Activated naive CD4-positive, alpha-beta T cell treated with anti-CD3 and anti-CD28 coated beads, Interleukin-2, amount 50 U/mL, for 24 hours (primary cell): ENCODE results near the gene COPS9.

ENCODE experiments used
- H3K27ac Mint-ChIP-seq: one replicate; pipeline ENCODE4 v1.8.0; 2021; ENCODE audit warnings: mild to moderate bottlenecking, mixed read lengths
- H3K27me3 Mint-ChIP-seq: one replicate; pipeline ENCODE4 v1.8.0; 2021; ENCODE audit warnings: mixed read lengths
- H3K36me3 Mint-ChIP-seq: one replicate; pipeline ENCODE4 v1.8.0; 2021; ENCODE audit warnings: mixed read lengths
- H3K4me1 Mint-ChIP-seq: one replicate; pipeline ENCODE4 v1.8.0; 2021; ENCODE audit warnings: mixed read lengths
- H3K4me3 Mint-ChIP-seq: one replicate; pipeline ENCODE4 v1.8.0; 2021; ENCODE audit warnings: mild to moderate bottlenecking, mixed read lengths
- H3K9me3 Mint-ChIP-seq: one replicate; pipeline ENCODE4 v1.8.0; 2021; ENCODE audit warnings: mixed read lengths

The COPS9 gene

DNA sequence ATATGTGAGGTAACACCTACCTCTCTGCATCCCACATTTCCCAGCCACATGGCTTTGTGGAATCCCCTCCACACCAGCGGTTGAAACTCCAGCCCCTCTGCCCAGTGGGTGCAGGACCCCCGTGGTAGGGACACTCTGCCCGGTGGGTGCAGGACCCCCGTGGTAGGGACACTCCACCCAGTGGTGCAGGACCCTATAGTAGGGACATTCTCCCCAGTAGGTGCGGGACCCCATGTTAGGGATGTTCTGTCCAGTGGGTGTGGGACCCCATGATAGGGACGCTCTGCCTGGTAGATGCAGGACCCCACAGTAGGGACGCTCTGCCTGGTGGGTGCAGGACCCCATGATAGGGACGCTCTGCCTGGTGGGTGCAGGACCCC is 11.5 kb downstream of the COPS9 start:
- H3K27me3 Mint-ChIP-seq: no peaks in the 10 kb centered on the region
- no peak overlapping the region for H3K4me3 Mint-ChIP-seq
- H3K4me1 Mint-ChIP-seq: peaks cover 6% of the 10 kb centered on the region
- peaks cover 4% of the 10 kb centered on the region for H3K36me3 Mint-ChIP-seq
- no peaks in the 10 kb centered on the region for H3K9me3 Mint-ChIP-seq
- no peak overlapping the region for H3K27ac Mint-ChIP-seq

DNA sequence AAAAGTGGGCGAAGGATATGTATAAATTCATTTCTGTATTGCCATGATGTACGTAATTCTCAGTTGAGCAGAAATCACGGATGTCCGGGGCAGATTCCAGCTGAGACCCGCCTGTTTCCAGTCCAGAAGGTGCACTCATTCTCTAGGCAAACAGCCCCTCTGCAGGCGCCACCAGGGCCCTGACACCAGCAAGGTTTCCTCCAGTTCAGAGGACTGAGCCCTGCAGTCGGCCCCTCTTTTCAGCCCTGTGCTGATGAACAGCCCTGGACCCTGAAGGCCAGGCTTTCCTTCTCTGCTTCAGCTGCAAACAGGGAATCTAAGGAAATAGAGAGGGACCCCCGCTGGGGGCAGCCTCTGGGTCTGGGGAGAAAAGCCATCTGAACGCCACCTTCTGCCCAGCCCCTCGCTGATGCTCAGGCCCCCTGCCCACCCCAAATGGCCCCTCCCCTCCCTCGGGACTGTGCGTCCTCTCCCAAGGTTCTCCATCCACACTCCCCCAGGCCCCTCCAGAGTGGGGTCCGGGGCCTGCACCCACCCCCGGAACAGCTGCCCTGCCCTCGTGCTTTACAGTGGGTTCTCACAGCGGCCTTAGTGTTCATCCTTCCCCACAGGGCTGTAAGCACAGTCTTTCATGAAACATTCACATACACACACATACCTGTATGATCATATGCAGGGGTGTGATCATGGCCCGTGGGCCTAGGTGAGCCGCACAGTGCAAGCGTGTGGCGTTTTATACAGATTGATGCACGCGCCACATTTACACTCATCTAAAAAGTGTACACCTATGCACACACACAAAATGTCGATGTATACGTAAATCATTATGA is 12.1 kb downstream of the COPS9 start:
- no peak overlapping the region for H3K27ac Mint-ChIP-seq
- H3K4me1 Mint-ChIP-seq: peaks cover 6% of the 10 kb centered on the region
- no peaks in the 10 kb centered on the region for H3K27me3 Mint-ChIP-seq
- H3K9me3 Mint-ChIP-seq: no peaks in the 10 kb centered on the region
- H3K36me3 Mint-ChIP-seq: peaks cover 4% of the 10 kb centered on the region
- H3K4me3 Mint-ChIP-seq: no peak overlapping the region

DNA sequence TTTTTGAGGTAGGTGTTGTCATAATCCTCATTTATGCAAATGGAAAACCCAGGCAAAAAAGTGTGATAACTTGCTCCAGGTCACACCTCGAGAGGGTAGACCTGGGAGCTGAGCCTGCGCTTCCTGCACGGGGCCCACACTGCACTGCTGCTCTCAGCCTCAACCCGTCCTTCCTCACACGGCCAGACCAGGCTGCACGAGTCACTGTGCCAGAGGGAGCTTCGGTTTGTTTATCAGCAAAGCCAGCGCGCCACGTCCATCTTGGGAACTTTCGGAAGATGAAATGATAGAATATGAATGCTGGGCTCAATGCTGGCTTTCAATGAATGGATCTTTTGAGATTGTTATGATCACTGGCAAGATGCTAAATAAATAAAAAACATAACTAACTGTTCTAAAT is 14.4 kb downstream of the COPS9 start:
- Mint-ChIP-seq H3K36me3 (peaks cover 4% of the 10 kb centered on the region), H3K27ac (no peak overlapping the region), H3K9me3 (no peaks in the 10 kb centered on the region), H3K27me3 (no peaks in the 10 kb centered on the region), H3K4me3 (no peak overlapping the region), H3K4me1 (peaks cover 6% of the 10 kb centered on the region)

DNA sequence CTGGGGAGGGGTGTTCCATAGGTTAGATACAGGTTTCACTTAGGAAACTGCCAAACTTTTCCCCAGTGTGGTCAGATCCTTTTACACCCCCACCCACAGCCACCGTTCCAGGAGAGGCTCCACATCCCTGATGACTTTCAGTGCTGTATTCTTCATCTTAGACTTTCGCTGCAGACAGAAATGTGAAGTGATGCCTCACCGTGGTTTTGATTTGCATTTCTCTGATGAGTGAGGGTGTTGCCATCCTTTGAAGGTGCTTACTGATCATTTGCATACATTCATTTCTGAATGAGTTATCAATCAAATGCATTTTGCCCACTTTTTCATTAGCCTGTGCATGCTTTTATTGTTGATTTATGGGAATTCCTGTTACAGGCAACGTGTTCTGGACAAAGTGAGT is 14.9 kb downstream of the COPS9 start:
- Mint-ChIP-seq H3K9me3 (no peaks in the 10 kb centered on the region), H3K4me1 (peaks cover 6% of the 10 kb centered on the region), H3K4me3 (no peak overlapping the region), H3K27ac (no peak overlapping the region), H3K36me3 (peaks cover 4% of the 10 kb centered on the region), H3K27me3 (peaks cover 1% of the 10 kb centered on the region)

GRCh38 chr2:240114233-240114632 is 21.9 kb downstream of the COPS9 start:
- H3K27me3 Mint-ChIP-seq: peaks cover 4% of the 10 kb centered on the region

GRCh38 chr2:240112914-240113690 is 23.0 kb downstream of the COPS9 start:
- Mint-ChIP-seq H3K4me1 (no peaks in the 10 kb centered on the region), H3K9me3 (no peaks in the 10 kb centered on the region), H3K27ac (no peak overlapping the region), H3K4me3 (no peak overlapping the region), H3K36me3 (no peaks in the 10 kb centered on the region), H3K27me3 (peaks cover 7% of the 10 kb centered on the region)

More at GRCh38 chr2:240114233-240114632, 21.9 kb downstream of the COPS9 start:
- Mint-ChIP-seq H3K9me3 (no peaks in the 10 kb centered on the region), H3K36me3 (no peaks in the 10 kb centered on the region), H3K4me1 (no peaks in the 10 kb centered on the region), H3K27ac (no peak overlapping the region), H3K4me3 (no peak overlapping the region)

GRCh38 chr2:240111253-240111652 is 24.9 kb downstream of the COPS9 start:
- H3K27ac Mint-ChIP-seq: no peak overlapping the region
- H3K4me3 Mint-ChIP-seq: no peak overlapping the region
- no peaks in the 10 kb centered on the region for H3K36me3 Mint-ChIP-seq
- H3K4me1 Mint-ChIP-seq: no peaks in the 10 kb centered on the region
- H3K27me3 Mint-ChIP-seq: peaks cover 7% of the 10 kb centered on the region
- H3K9me3 Mint-ChIP-seq: no peaks in the 10 kb centered on the region

DNA sequence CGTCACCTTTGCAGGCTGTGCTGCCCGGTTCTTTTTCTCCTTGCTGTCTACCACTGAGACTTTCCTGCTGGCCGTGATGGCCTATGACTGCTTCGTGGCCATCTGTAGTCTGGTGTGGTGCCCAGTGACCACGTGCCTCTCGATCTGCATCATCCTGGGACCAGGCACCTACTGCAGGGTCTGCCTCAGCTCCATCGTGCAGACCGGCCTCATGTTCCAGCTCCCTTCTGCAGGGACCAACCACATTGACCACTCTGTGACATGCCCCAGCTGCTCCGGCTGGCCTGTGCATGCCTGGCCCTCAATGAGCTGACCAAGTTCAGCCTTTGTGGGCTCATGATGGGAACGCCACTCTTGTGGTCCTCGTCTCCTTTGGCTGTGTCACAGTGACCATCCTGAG is 26.7 kb downstream of the COPS9 start:
- H3K27me3 Mint-ChIP-seq: peaks cover 4% of the 10 kb centered on the region
- H3K4me3 Mint-ChIP-seq: no peak overlapping the region
- no peaks in the 10 kb centered on the region for H3K36me3 Mint-ChIP-seq
- no peaks in the 10 kb centered on the region for H3K9me3 Mint-ChIP-seq
- H3K4me1 Mint-ChIP-seq: no peaks in the 10 kb centered on the region
- H3K27ac Mint-ChIP-seq: no peak overlapping the region

DNA sequence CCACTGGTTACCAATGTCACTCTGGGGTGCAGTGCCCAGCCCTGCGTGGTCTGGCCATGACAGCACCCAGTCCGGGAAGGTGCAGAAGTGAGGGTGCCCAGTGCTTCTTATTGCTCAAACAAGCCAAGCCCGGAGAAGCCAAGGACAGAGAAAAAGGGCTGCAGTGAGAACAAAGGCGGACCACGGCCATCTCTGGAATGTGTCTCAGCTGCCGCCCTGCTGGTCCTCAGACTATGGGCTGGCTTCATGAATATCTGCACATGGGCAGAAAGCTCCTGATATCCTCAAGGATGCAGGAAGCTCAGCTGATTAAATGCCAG is 28.7 kb downstream of the COPS9 start:
- Mint-ChIP-seq H3K27me3 (peaks cover 8% of the 10 kb centered on the region), H3K4me1 (no peaks in the 10 kb centered on the region), H3K9me3 (no peaks in the 10 kb centered on the region), H3K36me3 (no peaks in the 10 kb centered on the region), H3K27ac (no peak overlapping the region), H3K4me3 (no peak overlapping the region)

- no peaks in the 10 kb centered on the region for H3K9me3 Mint-ChIP-seq
- H3K4me3 Mint-ChIP-seq: no peak overlapping the region
- no peaks in the 10 kb centered on the region for H3K4me1 Mint-ChIP-seq
- H3K27me3 Mint-ChIP-seq: peaks cover 8% of the 10 kb centered on the region
- no peak overlapping the region for H3K27ac Mint-ChIP-seq
- no peaks in the 10 kb centered on the region for H3K36me3 Mint-ChIP-seq
These were observed 29.2 kb downstream of the COPS9 start for GRCh38 chr2:240106765-240107476.

DNA sequence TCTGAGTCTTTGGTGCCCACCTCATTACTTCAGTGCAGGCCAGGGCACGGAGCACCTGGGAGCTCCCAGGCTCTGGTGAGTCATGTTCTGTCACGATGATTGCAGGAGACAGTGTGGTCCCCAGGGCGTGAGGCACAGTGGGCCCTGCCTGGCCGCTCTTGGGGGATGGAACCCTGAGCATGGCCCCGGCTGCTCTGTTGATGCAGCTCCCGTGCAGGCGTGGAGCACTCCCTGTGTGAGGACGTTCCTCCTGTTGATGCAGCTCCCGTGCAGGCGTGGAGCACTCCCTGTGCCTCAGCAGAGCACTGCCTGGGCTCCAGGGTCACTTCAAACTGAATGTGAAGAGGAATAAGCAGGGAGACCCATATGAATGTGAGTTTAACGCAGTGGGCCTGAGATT is 30.1 kb downstream of the COPS9 start:
- H3K36me3 Mint-ChIP-seq: no peaks in the 10 kb centered on the region
- H3K4me3 Mint-ChIP-seq: no peak overlapping the region
- no peak overlapping the region for H3K27ac Mint-ChIP-seq
- H3K9me3 Mint-ChIP-seq: no peaks in the 10 kb centered on the region
- peaks cover 8% of the 10 kb centered on the region for H3K27me3 Mint-ChIP-seq
- H3K4me1 Mint-ChIP-seq: no peaks in the 10 kb centered on the region

DNA sequence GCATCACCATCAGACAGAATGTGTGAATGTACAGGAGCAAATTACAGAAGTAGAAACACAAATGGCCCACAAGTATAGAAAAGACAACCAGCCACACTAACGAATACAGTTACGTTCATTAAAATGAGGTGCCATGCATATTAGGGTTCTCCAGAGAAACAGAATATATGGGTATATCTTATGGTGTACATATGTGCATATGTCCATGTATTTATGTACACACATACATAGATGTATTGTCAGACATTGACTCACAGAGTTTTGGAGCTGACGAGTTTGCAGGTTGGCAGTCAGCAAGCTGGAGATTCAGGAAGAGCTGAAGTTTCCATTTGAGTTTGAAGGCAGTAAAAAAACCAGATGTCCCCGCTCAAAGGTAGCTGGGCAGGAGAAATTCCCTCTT is 33.0 kb downstream of the COPS9 start:
- no peak overlapping the region for H3K4me3 Mint-ChIP-seq
- H3K4me1 Mint-ChIP-seq: no peaks in the 10 kb centered on the region
- H3K27me3 Mint-ChIP-seq: peaks cover 20% of the 10 kb centered on the region
- no peak overlapping the region for H3K27ac Mint-ChIP-seq
- H3K9me3 Mint-ChIP-seq: peaks cover 8% of the 10 kb centered on the region
- no peaks in the 10 kb centered on the region for H3K36me3 Mint-ChIP-seq

- peaks cover 15% of the 10 kb centered on the region for H3K9me3 Mint-ChIP-seq
- no peak overlapping the region for H3K27ac Mint-ChIP-seq
- no peaks in the 10 kb centered on the region for H3K4me1 Mint-ChIP-seq
- no peak overlapping the region for H3K4me3 Mint-ChIP-seq
- H3K27me3 Mint-ChIP-seq: peaks cover 50% of the 10 kb centered on the region
- H3K36me3 Mint-ChIP-seq: peaks cover 3% of the 10 kb centered on the region
These were observed 37.8 kb downstream of the COPS9 start for GRCh38 chr2:240098349-240098748.

GRCh38 chr2:240095556-240096523 is 40.3 kb downstream of the COPS9 start:
- Mint-ChIP-seq H3K27me3 (peaks cover 58% of the 10 kb centered on the region), H3K9me3 (peaks cover 15% of the 10 kb centered on the region), H3K4me3 (no peak overlapping the region), H3K27ac (no peak overlapping the region), H3K36me3 (peaks cover 6% of the 10 kb centered on the region), H3K4me1 (no peaks in the 10 kb centered on the region)

DNA sequence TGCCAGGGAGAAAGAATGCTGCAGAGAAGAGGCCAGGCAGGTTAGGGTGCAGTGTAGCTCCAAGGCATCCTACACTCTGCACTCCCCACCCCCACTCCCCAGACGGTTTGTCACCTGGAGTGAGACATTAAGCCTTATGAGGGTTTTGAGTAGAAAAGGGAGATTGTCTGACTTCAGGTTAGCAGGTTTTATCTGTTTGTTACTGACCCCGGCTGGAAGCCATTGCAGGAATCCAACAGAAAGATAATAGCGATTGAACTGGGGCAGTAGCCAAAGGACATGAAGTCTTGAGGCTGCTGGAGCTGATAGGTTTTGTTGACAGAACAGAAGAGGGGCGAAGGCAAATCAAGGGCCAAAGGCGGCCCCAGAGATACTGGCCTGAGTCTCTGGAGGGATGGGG is 46.8 kb downstream of the COPS9 start:
- Mint-ChIP-seq H3K36me3 (peaks cover 7% of the 10 kb centered on the region), H3K27ac (no peak overlapping the region), H3K4me1 (no peaks in the 10 kb centered on the region), H3K4me3 (no peak overlapping the region), H3K27me3 (peaks cover 33% of the 10 kb centered on the region), H3K9me3 (peaks cover 17% of the 10 kb centered on the region)
